ENCODE measurements around the gene BOK. TPM values are rescaled to one million over a fixed set of nuclear protein-coding genes. Genes with fewer than 3 reads are reported as not detected.

The BOK gene
- total RNA-seq, 1 donor from 2014 or later: 0.07 TPM

- intact Hi-C loops (cut with micrococcal nuclease): no loop called here
Measured at GRCh38 chr2:241538838-241539615, 19.5 kb upstream of the BOK start.

GRCh38 chr2:241539616-241540374 is 18.8 kb upstream of the BOK start:
- intact Hi-C loops (cut with micrococcal nuclease): no loop called here

- intact Hi-C loops (cut with micrococcal nuclease): no loop called here
Measured at GRCh38 chr2:241540401-241540770, 18.2 kb upstream of the BOK start.

- intact Hi-C loops (cut with micrococcal nuclease): loop anchor here (1.0 kb wide), 5 partner anchors 33 to 340 kb away; partner anchors contain the start of genes D2HGDH, FARP2 and STK25
Measured at GRCh38 chr2:241540771-241541561, 17.6 kb upstream of the BOK start.

- intact Hi-C loops (cut with micrococcal nuclease): loop anchor here (1.0 kb wide), 5 partner anchors 33 to 340 kb away; partner anchors contain the start of genes D2HGDH, FARP2 and STK25
Measured at GRCh38 chr2:241541564-241542277, 16.8 kb upstream of the BOK start.

- intact Hi-C loops (cut with micrococcal nuclease): no loop called here
Measured at GRCh38 chr2:241542278-241542605, 16.3 kb upstream of the BOK start.

GRCh38 chr2:241545106-241545505 is 13.4 kb upstream of the BOK start:
- intact Hi-C loops (cut with micrococcal nuclease): no loop called here

- intact Hi-C loops (cut with micrococcal nuclease): no loop called here
Measured at GRCh38 chr2:241545523-241546473, 12.7 kb upstream of the BOK start.

- intact Hi-C loops (cut with micrococcal nuclease): no loop called here
Measured at GRCh38 chr2:241546771-241547498, 11.6 kb upstream of the BOK start.

GRCh38 chr2:241547781-241548450 is 10.6 kb upstream of the BOK start:
- intact Hi-C loops (cut with micrococcal nuclease): no loop called here

GRCh38 chr2:241548451-241548835 is 10.1 kb upstream of the BOK start:
- intact Hi-C loops (cut with micrococcal nuclease): no loop called here

GRCh38 chr2:241550616-241551580 is 7.6 kb upstream of the BOK start:
- intact Hi-C loops (cut with micrococcal nuclease): no loop called here

- intact Hi-C loops (cut with micrococcal nuclease): no loop called here
Measured at GRCh38 chr2:241551599-241551997, 6.9 kb upstream of the BOK start.

- intact Hi-C loops (cut with micrococcal nuclease): no loop called here
Measured at GRCh38 chr2:241551998-241552737, 6.4 kb upstream of the BOK start.

GRCh38 chr2:241553512-241553830 is 5.1 kb upstream of the BOK start:
- intact Hi-C loops (cut with micrococcal nuclease): no loop called here

GRCh38 chr2:241553981-241554380 is 4.6 kb upstream of the BOK start:
- intact Hi-C loops (cut with micrococcal nuclease): no loop called here

Data from T-helper 1 cell treated with Interleukin-12 subunit alpha and Interleukin-12 subunit beta and Interleukin-4 antibody, amounts not matched to agents 30 ng/mL and 1 ng/mL, for 36 hours (primary cell).